ENCODE measurements around the gene PM20D2.

PM20D2 gene

DNA sequence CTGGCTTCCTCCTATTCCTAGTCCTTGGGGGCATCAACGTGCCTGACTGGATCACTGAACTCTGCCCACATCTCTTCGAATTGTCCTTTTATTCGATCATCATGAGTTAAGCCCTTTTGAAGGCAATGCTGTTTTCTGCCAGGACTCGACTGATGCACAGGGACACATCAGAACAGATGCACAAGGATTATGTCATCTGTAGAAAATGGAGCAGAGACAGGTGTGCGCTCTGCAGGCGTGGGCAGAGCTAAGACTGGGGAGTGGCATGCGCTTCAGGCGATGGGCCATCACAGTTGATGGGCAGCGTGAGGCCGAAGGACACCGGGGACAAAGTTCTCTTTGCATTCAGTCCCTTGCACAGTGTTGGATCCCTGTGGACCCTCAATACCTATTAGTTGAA is 58.2 kb downstream of the PM20D2 start:
- DNase-seq (ENCODE audit: low read depth), result no peak

DNA sequence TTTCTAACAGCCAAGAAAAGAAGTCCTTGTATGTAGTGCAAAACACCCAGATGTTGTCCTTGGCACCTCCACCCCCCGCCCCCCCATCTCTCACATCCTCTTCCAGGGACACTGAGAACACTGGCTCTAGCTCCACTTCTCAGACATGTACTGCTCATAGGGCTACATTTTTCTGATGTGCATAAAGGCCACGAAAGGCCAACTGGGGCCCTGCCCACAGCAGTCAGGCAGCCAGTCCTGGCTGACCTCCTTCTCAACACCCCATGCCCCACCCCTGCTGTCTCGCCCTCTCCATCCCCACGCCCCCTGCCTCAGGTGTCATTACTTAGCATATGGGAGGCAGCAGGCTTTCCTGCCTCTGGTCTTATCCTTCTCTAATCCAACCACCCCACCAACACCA is 60.0 kb downstream of the PM20D2 start:
- no peak for DNase-seq (ENCODE audit: low read depth)

DNA sequence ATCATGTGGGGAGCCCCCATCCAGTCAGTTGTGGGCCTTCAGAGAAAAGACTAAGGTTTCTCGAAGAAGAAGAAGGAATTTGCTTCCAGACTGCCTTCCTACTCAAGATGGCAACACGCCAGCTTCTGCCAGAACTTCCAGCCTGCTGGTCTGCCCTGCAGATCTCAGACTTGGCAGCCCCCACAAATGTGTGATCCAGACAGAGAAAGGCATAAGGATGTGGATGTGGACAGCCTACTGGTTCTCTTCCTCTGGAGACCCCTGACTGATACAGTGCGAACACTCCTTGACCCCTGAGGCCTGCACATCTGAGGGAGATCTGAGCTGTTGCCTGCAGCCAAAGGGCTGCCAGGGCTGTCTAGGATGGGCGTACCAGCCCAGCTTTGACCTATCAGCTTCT is 62.7 kb downstream of the PM20D2 start:
- no peak for DNase-seq (ENCODE audit: low read depth)

DNA sequence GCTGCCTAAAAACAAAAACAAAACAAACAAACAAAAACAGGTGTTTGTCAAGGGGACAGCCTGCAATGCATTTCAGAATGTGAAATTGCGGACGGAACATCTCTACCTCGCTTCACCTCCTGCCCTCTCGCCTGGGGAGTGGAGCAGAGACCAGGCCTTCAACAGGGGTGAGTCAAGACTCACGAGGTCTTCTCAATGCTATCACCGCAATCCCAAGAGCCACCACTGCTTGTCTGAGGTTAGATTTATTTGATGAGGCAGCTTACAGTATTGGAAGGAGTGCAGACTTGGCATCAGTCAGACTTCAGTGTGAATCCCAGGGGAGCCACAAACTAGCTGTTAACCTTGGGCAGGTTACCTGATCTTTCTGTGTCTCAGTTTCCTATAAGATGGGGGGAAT is 63.6 kb downstream of the PM20D2 start:
- no peak for DNase-seq (ENCODE audit: low read depth)

DNA sequence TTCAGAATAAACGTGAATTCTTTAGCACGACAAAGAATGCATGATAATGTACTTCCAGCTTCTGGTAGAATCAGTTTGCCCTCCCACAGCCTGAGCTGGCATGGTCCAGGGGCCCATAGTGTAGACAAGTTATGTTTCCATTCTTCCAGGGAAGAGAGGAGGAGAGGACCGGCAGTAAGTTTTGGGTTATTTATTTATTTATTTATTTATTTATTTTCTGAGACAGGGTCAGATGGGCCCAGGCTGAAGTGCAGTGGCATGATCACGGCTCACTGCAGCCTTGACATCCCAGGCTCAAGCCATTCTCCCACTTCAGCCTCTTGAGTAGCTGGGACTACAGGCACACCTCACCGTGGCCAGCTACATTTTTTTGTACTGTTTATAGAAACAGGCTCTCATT is 66.6 kb downstream of the PM20D2 start:
- no peak for DNase-seq (ENCODE audit: low read depth)

DNA sequence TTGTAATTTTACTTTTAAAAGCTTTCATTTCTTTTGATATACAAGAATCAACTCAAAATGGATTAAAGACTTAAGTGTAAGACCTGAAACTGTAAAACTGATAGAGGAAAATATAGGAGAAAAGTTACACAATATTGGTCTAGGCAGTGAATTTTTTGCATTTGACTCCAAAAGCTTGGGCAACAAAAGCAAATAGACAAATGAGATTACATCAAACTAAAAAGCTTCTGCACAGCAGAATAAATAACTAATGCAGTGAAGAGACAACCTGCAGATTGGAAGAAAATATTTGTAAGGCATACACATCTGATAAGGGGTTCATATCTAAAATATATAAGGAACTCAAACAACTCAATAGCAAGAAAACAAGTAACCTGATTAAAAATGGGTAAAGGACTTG is 68.3 kb downstream of the PM20D2 start:
- DNase-seq (ENCODE audit: low read depth), result no peak

All from HS-5 (cell line).